GM19043 (cell line): ENCODE data around the gene OPRD1.
"Not testable (repeated sequence)": the region's sequence is repeated elsewhere in the genome, so short reads cannot be mapped to it uniquely, and the experiment has no call there.

Experiments used
- ATAC-seq: cut with Tn5 transposase; IDR thresholded peaks from one replicate; pipeline ENCODE4 v1.9.1; 2021; ENCODE audit warnings: low read depth; ENCODE audit not compliant: unreplicated experiment

OPRD1 gene

GRCh38 chr1:28840928-28841544 is 29.1 kb downstream of the OPRD1 start:
- ATAC-seq: no peak

- ATAC-seq: no peak
Measured at GRCh38 chr1:28845786-28846543, 34.0 kb downstream of the OPRD1 start.

GRCh38 chr1:28847207-28847606 is 35.2 kb downstream of the OPRD1 start:
- not testable (repeated sequence) for ATAC-seq

- no peak for ATAC-seq
Measured at GRCh38 chr1:28848416-28848815, 36.4 kb downstream of the OPRD1 start.

GRCh38 chr1:28853093-28853742 is 41.2 kb downstream of the OPRD1 start:
- ATAC-seq: no peak

- ATAC-seq: not testable (repeated sequence)
Measured at GRCh38 chr1:28854406-28854805, 42.4 kb downstream of the OPRD1 start.

GRCh38 chr1:28855046-28855445 is 43.1 kb downstream of the OPRD1 start:
- ATAC-seq: no peak

- no peak for ATAC-seq
Measured at GRCh38 chr1:28855469-28855951, 43.5 kb downstream of the OPRD1 start.

GRCh38 chr1:28855969-28856368 is 44.0 kb downstream of the OPRD1 start:
- ATAC-seq: no peak

- no peak for ATAC-seq
Measured at GRCh38 chr1:28860332-28861073, 48.5 kb downstream of the OPRD1 start.

GRCh38 chr1:28862571-28863403 is 50.8 kb downstream of the OPRD1 start:
- no peak for ATAC-seq

GRCh38 chr1:28864695-28865094 is 52.7 kb downstream of the OPRD1 start:
- no peak for ATAC-seq

- no peak for ATAC-seq
Measured at GRCh38 chr1:28865997-28866650, 54.2 kb downstream of the OPRD1 start.

GRCh38 chr1:28867850-28868249 is 55.9 kb downstream of the OPRD1 start:
- no peak for ATAC-seq

- ATAC-seq: no peak
Measured at GRCh38 chr1:28869952-28870351, 58.0 kb downstream of the OPRD1 start.

- no peak for ATAC-seq
Measured at GRCh38 chr1:28871631-28872401, 59.8 kb downstream of the OPRD1 start.

- not testable (repeated sequence) for ATAC-seq
Measured at GRCh38 chr1:28875134-28875533, 63.2 kb downstream of the OPRD1 start.

GRCh38 chr1:28877132-28877781 is 65.3 kb downstream of the OPRD1 start:
- no peak for ATAC-seq
